ENCODE data around the gene NME3.

NME3 gene

GRCh38 chr16:1785846-1786170 lies 14.5 kb upstream of the NME3 start:
- H3K27ac ChIP-seq: no peak overlapping the region
- peaks cover 31% of the 10 kb centered on the region for H3K36me3 ChIP-seq (replicated peaks)
- DNase-seq: no peak
- no peaks in the 10 kb centered on the region for H3K27me3 ChIP-seq (replicated peaks)
- no peak for TF ChIP-seq CTCF (IDR thresholded peaks at IDR 0.05; ENCODE audit: low read depth, low read length, missing control alignments)
- no peak overlapping the region for H3K4me3 ChIP-seq (ENCODE audit: low read depth, low read length)
- in situ Hi-C loops (cut with HindIII; ENCODE audit: low pct_ligation_motif_present, low sequenced_read_pairs): no loop called here

DNA sequence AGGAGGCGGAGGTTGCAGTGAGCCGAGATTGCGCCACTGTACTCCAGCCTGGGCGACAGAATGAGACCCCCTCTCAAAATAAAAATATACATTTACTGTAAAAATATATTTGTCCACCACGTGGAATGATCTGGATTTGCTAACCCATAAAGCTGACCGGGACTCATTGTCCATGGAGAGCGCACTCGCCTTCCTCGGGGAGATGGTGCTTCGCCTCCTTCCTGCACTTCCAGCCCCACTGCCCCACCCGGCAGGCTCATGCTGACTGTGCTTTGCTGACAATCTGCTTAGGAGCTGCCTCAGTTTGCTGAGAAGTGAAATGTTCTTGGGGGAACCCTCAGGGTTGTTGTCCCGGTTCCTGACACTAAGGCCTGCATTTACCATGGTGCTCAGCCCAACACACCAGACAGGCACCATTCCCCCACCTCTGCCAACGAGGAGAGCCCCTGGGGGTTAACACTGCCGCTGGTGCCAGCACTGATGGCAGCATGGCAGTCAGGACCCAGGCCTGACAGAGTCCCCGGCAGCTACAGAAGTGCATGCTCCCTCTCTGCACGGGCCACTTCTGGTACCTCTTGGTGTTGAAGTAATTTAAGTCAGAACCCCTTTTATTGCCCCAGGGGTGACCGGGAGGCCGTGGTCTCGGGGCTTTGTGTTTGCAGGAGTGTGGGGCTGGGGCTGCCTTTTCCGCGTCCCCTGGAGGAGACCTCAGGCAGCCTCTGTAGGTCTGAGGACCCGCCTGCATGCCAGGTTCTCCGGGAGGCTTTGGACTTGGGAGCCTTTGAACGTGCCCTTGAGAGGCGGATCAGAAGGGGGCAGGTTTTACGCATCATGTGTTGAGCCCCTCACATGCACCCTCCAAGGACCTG lies 13.9 kb upstream of the NME3 start:
- no peak for DNase-seq
- Histone ChIP-seq H3K27ac (no peak overlapping the region), H3K4me3 (ENCODE audit: low read depth, low read length) (no peak overlapping the region), H3K27me3 (replicated peaks) (no peaks in the 10 kb centered on the region), H3K36me3 (replicated peaks) (peaks cover 33% of the 10 kb centered on the region)
- in situ Hi-C loops (cut with HindIII; ENCODE audit: low pct_ligation_motif_present, low sequenced_read_pairs): no loop called here
- TF ChIP-seq CTCF (IDR thresholded peaks at IDR 0.05; ENCODE audit: low read depth, low read length, missing control alignments): no peak

GRCh38 chr16:1782408-1783264 lies 11.3 kb upstream of the NME3 start, which contains the start of the genes NUBP2 and SPSB3:
TSS of gene NUBP2 (plus strand) at chr16:1782960. CDS start at chr16:1783021, 61 bp downstream.
TSS of gene SPSB3 (minus strand) at chr16:1782571. CDS start at chr16:1781483, 1,088 bp downstream.
- no peak for TF ChIP-seq CTCF (IDR thresholded peaks at IDR 0.05; ENCODE audit: low read depth, low read length, missing control alignments)
- H3K27ac ChIP-seq: peak within 1 kb of the TSS; percentile 72
- peak within 1 kb of the TSS; percentile 88 for H3K4me3 ChIP-seq (ENCODE audit: low read depth, low read length)
- peaks cover 31% of the 10 kb centered on the region for H3K36me3 ChIP-seq (replicated peaks)
- DNase-seq: peak; percentile 100
- H3K27me3 ChIP-seq (replicated peaks): no peaks in the 10 kb centered on the region
- in situ Hi-C loops (cut with HindIII; ENCODE audit: low pct_ligation_motif_present, low sequenced_read_pairs): no loop called here

GRCh38 chr16:1781758-1782407 lies 10.5 kb upstream of the NME3 start:
- Histone ChIP-seq H3K27me3 (replicated peaks) (no peaks in the 10 kb centered on the region), H3K4me3 (ENCODE audit: low read depth, low read length) (peak overlapping the region; percentile 75), H3K27ac (peak overlapping the region; percentile 72), H3K36me3 (replicated peaks) (peaks cover 33% of the 10 kb centered on the region)
- no peak for DNase-seq
- TF ChIP-seq CTCF (IDR thresholded peaks at IDR 0.05; ENCODE audit: low read depth, low read length, missing control alignments): peak; percentile 48
- in situ Hi-C loops (cut with HindIII; ENCODE audit: low pct_ligation_motif_present, low sequenced_read_pairs): no loop called here

GRCh38 chr16:1781254-1781653 lies 9.9 kb upstream of the NME3 start:
- in situ Hi-C loops (cut with HindIII; ENCODE audit: low pct_ligation_motif_present, low sequenced_read_pairs): no loop called here
- Histone ChIP-seq H3K36me3 (replicated peaks) (peaks cover 29% of the 10 kb centered on the region), H3K27me3 (replicated peaks) (no peaks in the 10 kb centered on the region), H3K4me3 (ENCODE audit: low read depth, low read length) (peak overlapping the region; percentile 75), H3K27ac (no peak overlapping the region)
- DNase-seq: no peak
- TF ChIP-seq CTCF (IDR thresholded peaks at IDR 0.05; ENCODE audit: low read depth, low read length, missing control alignments): no peak
